Measurements from ENCODE around the gene SMC1A. TPM values are rescaled to one million over a fixed set of nuclear protein-coding genes. Genes with fewer than 3 reads are reported as not detected.
"Not testable (repeated sequence)": the region's sequence is repeated elsewhere in the genome, so short reads cannot be mapped to it uniquely, and the experiment has no call there.

Gene SMC1A
- total and polyA plus RNA-seq, 2 of the 8 experiments (the other 6 are each of a cell fraction or from before 2014, with no cell fraction given), result 22.2 to 98.1 TPM

- TF ChIP-seq FOSL1 (IDR thresholded peaks at IDR 0.05; ENCODE audit: insufficient read depth, low read depth, low read length), result no peak
- TF ChIP-seq ZNF274 (IDR thresholded peaks at IDR 0.05; ENCODE audit: borderline replicate concordance, extremely low read depth, low read length), result no peak
- TF ChIP-seq USF2 (IDR thresholded peaks at IDR 0.05; ENCODE audit: low read length), result no peak
- no peak for TF ChIP-seq ASH2L (IDR thresholded peaks at IDR 0.05; ENCODE audit: low read length)
These were observed 49.1 kb downstream of the SMC1A start (continued) for GRCh38 chrX:53373307-53373706.

GRCh38 chrX:53366454-53366853 lies 56.0 kb downstream of the SMC1A start:
- DNase-seq (ENCODE audit: low read depth in 1 of 2, low spot score in 2 of 2); H3K4me2 ChIP-seq (ENCODE audit: insufficient read depth in 1 of 2, low read depth in 2 of 2, low read length in 2 of 2); H3K9ac ChIP-seq (replicated peaks in 1 of 4; ENCODE audit: extremely low read depth in 1 of 4, low read depth in 3 of 4, low read length in 3 of 4); H3K56ac ChIP-seq (replicated peaks; ENCODE audit: insufficient read length, low read depth, low read length); H4K5ac ChIP-seq (ENCODE audit: insufficient read length, low read depth, low read length); H3K9me3 ChIP-seq (ENCODE audit: insufficient read depth in 2 of 2, low read depth in 1 of 2, low read length in 1 of 2); H3K27ac ChIP-seq (ENCODE audit: low read depth, low read length); H2BK20ac ChIP-seq (ENCODE audit: low read length); CTCF ChIA-PET (ENCODE audit: partially characterized antibody); H3K23ac ChIP-seq (ENCODE audit: insufficient read length); H3K27me3 ChIP-seq (replicated peaks in 1 of 4; ENCODE audit: control insufficient read depth in 3 of 4, extremely low read depth in 1 of 4, insufficient read depth in 3 of 4, low read length in 3 of 4); H3K79me2 ChIP-seq (ENCODE audit: control insufficient read depth in 1 of 2, insufficient read depth in 2 of 2, low read length in 2 of 2); H2AFZ ChIP-seq (ENCODE audit: low read length); H3K4me3 ChIP-seq (ENCODE audit: extremely low read depth in 1 of 4, insufficient read depth in 2 of 4, low read depth in 3 of 4, low read length in 4 of 4); H4K91ac ChIP-seq (replicated peaks; ENCODE audit: insufficient read length, low read length); H3K14ac ChIP-seq (ENCODE audit: insufficient read length); H3K36me3 ChIP-seq (ENCODE audit: control insufficient read depth in 2 of 4, insufficient read depth in 4 of 4, low read length in 3 of 4); POLR2A ChIA-PET (ENCODE audit: partially characterized antibody); H2AK5ac ChIP-seq (ENCODE audit: low read depth, low read length); H4K20me1 ChIP-seq (replicated peaks in 1 of 2; ENCODE audit: control insufficient read depth in 1 of 2, insufficient read depth in 2 of 2, low read length in 2 of 2); H4K8ac ChIP-seq (ENCODE audit: extremely low read depth, insufficient read depth, low read length); FAIRE-seq; H3K18ac ChIP-seq (ENCODE audit: extremely low read depth, low read length); H2BK12ac ChIP-seq (ENCODE audit: low read depth, low read length); H2BK120ac ChIP-seq (replicated peaks; ENCODE audit: low read depth, low read length); H3K4ac ChIP-seq (replicated peaks; ENCODE audit: insufficient read length, low read depth, low read length); H3K4me1 ChIP-seq (replicated peaks in 1 of 4; ENCODE audit: control insufficient read depth in 3 of 4, insufficient read depth in 4 of 4, low read length in 3 of 4); H2BK15ac ChIP-seq (ENCODE audit: low read length); H2BK5ac ChIP-seq (ENCODE audit: low read depth, low read length); H3K23me2 ChIP-seq (ENCODE audit: low read depth, low read length); H3K79me1 ChIP-seq (ENCODE audit: low read depth, low read length): not testable (repeated sequence)
- 100% methylated on average over 1 of the region's 1 CpG; no CpG with 5 or more reads in 1 of the 2 experiments for WGBS, 2 experiments (ENCODE audit: extremely low coverage in 1 of 2, insufficient coverage in 1 of 2, insufficient read length in 1 of 2, insufficient replicate concordance in 2 of 2, low coverage in 1 of 2, low lambda C conversion rate in 2 of 2, missing lambda C conversion rate in 1 of 2)
